KOPT-K1 (cell line): ENCODE measurements around the gene CDK5R1.

ENCODE experiments used
- H3K27ac ChIP-seq: fragments of 200-600 bp; sonication (generic); 2 replicates; pipeline ENCODE4 v1.5.1; 2016; ENCODE audit warnings: antibody characterized with exemption, mild to moderate bottlenecking, low read depth, low read length; ENCODE audit not compliant: poor library complexity, severe bottlenecking
- H3K36me3 ChIP-seq: fragments of 200-600 bp; sonication (generic); 2 replicates; pipeline ENCODE4 v1.5.1; 2017; ENCODE audit warnings: antibody characterized with exemption, mild to moderate bottlenecking, low read length, moderate library complexity; ENCODE audit not compliant: insufficient read depth
- H3K9me3 ChIP-seq: fragments of 200-600 bp; sonication (generic); 2 replicates; pipeline ENCODE4 v1.5.1; 2017; ENCODE audit warnings: antibody characterized with exemption, low read length, mild to moderate bottlenecking; ENCODE audit not compliant: insufficient read depth, poor library complexity, severe bottlenecking

Gene CDK5R1

DNA sequence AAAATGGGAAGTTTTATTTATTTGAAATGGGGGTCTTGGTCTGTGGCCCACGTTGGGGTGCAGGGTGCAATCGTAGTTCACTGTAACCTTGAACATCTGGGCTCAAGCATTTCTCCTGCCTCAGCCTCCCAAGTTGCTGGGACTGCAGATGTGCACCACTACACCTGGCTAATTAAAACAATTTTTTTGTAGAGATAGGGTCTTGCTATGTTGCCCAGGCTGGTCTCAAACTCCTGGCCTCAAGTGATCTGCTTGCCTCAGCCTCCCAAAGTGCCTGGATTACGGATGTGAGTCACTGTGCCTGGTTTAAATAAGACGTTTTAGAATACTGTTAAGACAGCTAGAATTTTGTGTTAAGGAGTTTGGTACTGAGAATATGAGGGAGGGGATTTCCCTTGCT lies 26.7 kb upstream of the CDK5R1 start:
- Histone ChIP-seq H3K36me3 (peaks cover 93% of the 10 kb centered on the region), H3K9me3 (no peaks in the 10 kb centered on the region), H3K27ac (no peak overlapping the region)

DNA sequence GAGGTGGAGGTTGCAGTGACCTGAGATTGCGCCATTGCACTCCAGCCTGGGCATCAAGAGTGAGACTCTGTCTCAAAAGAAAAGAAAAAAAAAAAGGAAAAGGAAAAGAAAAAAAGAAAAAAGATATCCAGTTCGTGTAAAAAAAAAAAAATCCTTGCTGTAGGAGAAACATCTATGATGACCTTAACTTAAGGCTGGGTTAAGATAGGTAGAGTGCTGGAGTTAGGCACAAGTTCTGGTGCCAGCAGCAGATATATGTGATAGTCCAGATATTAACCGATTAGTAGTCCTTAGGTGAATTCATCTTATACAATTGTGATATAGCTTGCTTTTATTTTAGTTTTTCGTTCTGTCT lies 25.3 kb upstream of the CDK5R1 start:
- Histone ChIP-seq H3K36me3 (peaks cover 93% of the 10 kb centered on the region), H3K27ac (no peak overlapping the region), H3K9me3 (no peaks in the 10 kb centered on the region)

DNA sequence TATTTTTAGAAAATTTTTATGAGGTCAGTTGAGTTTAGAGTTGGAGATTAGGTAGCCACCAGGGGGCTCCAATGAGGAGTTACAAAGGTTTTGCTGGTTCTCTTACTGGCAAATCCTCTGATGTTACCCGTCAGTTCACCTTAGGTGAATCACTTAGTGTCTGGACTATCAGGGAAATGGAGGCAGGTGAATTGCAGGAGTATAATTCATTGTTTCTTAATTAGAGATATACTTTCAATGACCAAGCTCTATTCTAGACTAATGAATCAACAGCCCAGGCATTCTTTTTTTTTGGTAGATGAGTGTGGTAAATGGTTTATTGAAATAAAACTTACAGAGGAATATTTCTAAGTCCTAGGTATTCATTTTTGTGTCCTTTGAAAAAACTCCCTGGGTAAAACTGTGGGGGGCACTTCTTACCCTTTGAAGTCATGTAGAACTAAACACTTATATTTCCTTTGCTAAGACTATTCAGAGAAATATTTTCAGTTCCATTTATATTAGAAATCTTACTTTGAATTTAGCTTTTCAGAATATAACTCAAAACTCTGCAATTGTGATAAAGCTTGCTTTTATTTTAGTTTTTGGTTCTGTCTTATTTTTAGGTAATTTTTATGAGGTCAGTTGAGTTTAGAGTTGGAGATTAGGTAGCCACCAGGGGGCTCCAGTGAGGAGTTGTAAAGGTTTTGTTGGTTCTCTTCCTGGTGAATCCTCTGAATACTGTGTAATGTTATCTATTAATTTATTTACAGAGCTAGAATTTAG lies 24.8 kb upstream of the CDK5R1 start:
- no peak overlapping the region for H3K27ac ChIP-seq
- peaks cover 94% of the 10 kb centered on the region for H3K36me3 ChIP-seq
- H3K9me3 ChIP-seq = no peaks in the 10 kb centered on the region

DNA sequence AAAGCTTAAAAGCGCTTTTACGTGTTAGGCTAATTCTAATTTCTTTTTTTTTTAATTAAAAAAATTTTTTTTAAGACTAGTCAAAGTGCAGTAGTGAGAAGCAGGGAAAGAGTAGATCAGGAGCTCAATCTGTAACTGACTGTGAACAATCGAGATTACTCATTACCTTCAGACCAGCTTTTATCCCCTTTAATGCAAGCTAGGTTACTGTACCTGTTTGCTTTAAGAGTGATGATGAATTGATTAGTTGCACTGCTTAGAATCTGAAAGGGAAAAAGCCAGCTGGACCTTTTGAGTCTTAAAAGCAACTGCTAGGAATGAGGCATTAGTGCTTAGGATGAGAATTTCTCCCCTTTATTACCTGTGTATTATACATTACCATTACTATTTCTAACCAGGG lies 23.5 kb upstream of the CDK5R1 start:
- no peaks in the 10 kb centered on the region for H3K9me3 ChIP-seq
- H3K27ac ChIP-seq = no peak overlapping the region
- peaks cover 95% of the 10 kb centered on the region for H3K36me3 ChIP-seq

DNA sequence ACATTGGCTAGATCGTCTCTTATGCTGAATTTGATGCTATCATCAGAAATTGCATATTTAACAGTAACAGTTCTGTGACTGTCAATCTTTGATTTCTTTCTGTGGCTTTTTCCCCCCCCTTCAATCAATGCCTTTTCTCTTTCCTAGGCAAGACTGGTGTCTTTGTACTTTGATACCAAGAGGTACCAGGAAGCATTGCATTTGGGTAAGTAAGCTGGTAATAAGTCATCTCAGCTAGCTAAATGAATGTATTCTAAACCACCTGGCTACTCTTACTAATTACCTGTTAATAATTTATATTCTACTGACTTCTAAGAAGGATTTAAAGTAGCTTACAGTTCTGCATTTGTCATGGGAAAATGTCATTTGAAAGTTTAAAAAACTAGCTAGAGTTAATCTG lies 22.4 kb upstream of the CDK5R1 start:
- Histone ChIP-seq H3K27ac (no peak overlapping the region), H3K9me3 (no peaks in the 10 kb centered on the region), H3K36me3 (peaks cover 96% of the 10 kb centered on the region)

DNA sequence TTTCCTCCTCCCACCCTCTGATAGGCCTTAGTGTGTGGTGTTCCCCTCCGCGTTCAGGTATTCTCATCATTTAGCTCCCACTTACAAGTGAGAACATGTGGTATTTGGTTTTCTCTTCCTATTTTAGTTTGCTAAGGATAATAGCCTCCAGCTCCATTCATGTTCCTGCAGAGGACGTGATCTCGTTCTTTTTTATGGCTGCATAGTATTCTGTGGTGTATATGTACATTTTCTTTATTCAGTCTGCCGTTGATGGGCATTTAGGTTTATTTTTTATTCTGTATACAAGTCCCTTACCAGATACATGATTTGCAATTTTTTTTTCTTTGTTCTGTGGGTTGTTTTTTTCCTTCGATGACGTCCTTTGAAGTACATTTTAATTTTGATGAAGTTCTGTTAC lies 18.8 kb upstream of the CDK5R1 start:
- H3K36me3 ChIP-seq = peaks cover 99% of the 10 kb centered on the region
- H3K9me3 ChIP-seq = no peaks in the 10 kb centered on the region
- no peak overlapping the region for H3K27ac ChIP-seq

DNA sequence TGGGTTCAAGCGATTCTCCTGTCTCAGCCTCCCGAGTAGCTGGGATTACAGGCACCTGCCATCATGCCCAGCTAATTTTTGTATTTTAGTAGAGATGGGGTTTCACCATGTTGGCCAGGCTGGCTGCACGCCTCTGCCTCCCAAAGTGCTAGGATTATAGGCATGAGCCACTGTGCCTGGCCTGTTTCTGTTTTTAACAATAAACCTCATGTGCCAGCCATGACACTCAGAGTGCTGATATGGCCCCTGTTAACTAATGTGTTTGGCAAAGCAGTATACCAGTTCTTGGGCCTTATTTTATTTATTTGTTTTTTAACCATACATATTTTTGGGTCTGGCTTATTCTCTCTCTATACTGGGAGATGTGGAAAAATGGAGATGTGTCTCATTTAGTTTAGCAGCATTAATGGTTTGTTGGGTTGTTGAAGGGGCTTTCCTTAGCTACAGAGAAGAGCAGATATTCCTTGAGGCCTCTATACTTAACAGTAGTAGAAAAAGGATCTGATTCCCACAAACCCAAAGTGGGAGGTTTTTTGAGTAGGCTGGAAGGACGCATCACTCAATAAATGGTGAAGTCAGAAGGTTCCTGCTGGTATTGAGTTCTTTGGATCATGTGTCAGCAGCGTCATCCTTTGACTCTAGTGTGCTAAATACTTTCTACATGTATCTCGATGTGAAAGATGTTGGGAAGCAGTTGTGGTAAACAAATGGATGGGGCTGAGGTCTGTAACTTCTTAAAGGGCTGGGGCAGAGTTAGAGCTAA lies 16.2 kb upstream of the CDK5R1 start:
- Histone ChIP-seq H3K9me3 (no peaks in the 10 kb centered on the region), H3K27ac (no peak overlapping the region), H3K36me3 (peaks cover 100% of the 10 kb centered on the region)

DNA sequence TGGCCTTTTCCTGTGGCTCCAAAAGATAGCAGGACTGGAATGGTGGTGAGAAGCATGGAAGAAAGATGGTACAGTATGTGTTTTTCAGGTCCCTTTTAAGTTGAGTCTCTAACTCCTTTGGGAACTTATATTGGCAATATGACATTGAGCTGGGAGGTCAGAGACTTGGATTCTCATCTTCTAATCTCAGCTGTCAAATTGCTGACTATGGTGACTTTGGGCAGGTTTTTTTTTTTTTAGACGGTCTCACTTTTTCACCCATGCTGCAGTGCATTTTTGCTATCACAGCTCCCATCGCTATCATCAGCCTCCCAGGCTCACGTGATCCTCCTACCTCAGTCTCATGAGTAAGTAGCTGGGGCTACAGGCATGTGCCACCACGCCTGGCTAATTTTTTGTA lies 15.1 kb upstream of the CDK5R1 start:
- Histone ChIP-seq H3K27ac (no peak overlapping the region), H3K36me3 (peaks cover 100% of the 10 kb centered on the region), H3K9me3 (no peaks in the 10 kb centered on the region)

DNA sequence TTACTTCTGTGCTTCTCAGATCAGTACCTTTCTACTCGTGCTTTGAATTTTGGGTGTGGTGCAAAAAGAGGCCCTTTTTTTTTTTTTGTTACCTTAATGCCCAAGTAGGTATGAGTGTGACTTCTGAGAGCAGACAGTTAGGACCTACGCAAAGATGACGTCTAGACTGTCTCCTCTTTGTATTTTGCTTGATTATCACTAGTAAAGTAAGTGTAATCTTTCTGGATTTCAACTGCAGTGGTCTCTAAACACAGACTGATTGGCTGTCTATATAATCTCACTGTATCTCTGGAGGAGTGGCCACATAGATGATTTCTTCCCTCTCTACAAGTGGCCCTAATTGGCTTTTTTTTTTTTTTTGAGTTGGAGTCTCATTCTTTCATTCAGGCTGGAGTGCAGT lies 11.5 kb upstream of the CDK5R1 start:
- Histone ChIP-seq H3K36me3 (peaks cover 100% of the 10 kb centered on the region), H3K27ac (no peak overlapping the region), H3K9me3 (no peaks in the 10 kb centered on the region)

DNA sequence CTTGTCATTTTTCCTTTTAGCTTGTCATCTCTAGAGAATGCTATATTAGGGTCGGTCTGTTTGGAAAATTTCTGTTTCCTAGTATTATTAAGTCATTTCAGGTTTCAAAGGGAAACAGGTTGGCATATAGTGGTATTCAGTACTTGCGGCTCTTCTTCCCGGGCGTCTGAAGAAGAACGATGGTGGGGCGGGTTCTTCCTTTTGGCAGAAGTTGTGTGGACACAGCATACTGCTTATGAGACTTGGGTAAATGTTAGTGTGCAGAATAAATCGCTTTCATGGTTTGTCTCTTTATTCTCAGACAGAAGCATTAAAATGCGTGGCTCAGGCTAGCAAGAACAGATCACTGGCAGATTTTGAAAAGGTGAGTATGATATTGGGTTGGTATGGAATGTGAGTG lies 9.6 kb upstream of the CDK5R1 start:
- Histone ChIP-seq H3K9me3 (no peaks in the 10 kb centered on the region), H3K36me3 (peaks cover 100% of the 10 kb centered on the region), H3K27ac (no peak overlapping the region)

DNA sequence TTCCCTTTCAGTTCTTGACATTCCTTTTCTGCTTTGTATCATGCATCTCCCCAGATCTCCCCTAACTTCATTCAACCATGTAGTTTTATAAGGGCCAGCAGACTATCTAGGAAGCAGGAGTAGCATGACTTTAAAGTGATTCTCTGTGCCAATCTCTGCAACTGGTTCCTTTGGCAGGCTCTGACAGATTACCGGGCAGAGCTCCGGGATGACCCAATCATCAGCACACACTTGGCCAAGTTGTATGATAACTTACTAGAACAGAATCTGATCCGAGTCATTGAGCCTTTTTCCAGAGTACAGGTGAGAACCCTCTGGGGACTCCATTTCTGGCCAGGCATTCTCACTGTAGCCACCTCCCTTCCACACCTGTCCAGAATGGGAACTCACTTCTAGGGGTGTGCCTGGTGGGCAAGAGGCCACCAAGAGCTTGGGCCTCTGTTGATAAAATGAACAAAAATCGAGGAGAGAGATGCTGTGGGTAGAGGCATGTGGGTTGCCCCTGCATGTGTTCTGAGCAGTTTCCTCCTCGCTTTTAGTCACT lies 7.6 kb upstream of the CDK5R1 start:
- H3K27ac ChIP-seq = no peak overlapping the region
- H3K9me3 ChIP-seq = no peaks in the 10 kb centered on the region
- H3K36me3 ChIP-seq = peaks cover 95% of the 10 kb centered on the region

DNA sequence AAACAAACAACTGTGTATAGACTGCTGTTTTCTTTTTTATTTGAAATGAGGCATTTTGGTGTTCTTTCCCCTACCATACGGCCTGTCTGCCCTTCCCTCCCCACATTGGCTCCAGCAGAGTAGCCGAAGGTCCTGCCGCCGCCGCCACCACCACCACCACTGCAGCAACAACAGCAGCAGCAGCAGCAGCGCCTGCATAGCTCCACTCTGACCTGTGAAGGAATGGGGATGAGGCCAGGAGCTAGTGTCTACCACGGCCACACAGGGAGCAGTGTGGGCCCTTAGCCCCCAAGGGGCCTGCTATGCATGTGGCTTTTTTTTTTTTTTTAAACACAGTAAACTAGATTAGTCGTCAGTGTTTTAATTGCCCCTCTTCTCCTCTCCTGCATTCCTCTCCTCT lies 5.6 kb upstream of the CDK5R1 start:
- no peak overlapping the region for H3K27ac ChIP-seq
- H3K36me3 ChIP-seq = peaks cover 74% of the 10 kb centered on the region
- H3K9me3 ChIP-seq = no peaks in the 10 kb centered on the region

DNA sequence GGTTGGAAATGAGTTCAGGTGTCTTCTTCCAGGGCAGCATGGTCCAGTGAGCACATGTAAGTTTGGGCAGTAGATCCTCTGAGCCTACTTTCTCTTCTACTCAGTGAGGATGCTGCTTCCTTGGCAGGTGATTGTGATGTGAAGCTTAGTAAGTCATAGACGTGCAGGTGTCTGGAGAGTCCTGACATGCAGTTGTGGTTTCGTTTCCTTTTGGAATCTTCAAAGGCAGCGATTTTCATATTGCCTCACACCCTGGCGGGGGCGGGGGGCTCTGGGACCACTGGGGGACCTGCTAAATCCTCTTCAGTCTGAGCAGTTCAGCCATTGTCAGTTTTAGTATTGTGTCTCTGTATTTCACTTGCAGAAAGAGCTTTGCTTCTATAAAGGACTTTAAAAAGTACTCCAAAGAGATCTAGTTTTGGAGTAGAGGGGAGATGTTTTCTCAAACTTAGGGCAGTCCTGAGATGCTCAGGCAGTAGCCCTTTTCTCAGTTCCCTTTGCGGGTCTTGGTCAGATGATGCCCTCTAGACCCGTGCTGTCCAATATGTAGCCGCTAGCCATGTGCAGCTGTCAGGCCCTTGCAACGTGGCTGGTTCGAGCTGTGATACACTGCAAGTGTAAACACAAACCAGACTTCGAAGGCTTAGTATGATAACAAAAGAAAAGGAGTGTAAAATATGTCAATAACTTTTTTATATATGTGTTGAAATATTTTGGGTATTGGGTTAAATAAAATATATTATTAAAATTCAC lies 4.0 kb upstream of the CDK5R1 start:
- Histone ChIP-seq H3K36me3 (peaks cover 59% of the 10 kb centered on the region), H3K9me3 (no peaks in the 10 kb centered on the region), H3K27ac (no peak overlapping the region)

DNA sequence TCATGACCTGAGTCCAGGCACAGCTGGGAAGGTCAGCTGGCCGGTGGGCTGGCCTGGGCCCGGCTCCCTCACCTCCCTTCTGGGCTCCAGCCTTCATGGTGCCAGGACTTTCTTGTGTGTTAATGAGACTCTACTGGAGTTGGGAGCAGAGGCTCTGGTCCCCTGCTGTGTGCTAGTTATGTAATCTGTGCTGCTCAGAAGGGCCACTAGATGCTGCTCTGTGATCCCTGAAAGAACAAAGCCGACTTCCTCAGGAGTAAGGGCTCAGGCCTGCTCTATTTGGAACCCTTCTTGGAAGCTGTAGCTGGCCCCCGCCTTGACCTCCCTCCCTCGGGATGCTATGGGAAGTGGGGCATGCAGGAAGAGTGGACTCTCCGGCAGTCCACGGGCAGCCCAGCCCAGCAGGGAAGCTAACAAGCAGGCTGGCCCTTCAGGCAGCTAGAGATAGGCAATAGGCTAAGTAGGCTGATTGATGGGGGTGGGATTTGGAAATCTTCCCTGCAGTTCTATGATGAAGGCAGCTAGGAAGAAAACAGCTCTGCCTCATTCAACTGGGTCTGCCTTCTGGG lies 3.3 kb upstream of the CDK5R1 start:
- H3K27ac ChIP-seq = no peak overlapping the region
- peaks cover 57% of the 10 kb centered on the region for H3K36me3 ChIP-seq
- H3K9me3 ChIP-seq = no peaks in the 10 kb centered on the region

DNA sequence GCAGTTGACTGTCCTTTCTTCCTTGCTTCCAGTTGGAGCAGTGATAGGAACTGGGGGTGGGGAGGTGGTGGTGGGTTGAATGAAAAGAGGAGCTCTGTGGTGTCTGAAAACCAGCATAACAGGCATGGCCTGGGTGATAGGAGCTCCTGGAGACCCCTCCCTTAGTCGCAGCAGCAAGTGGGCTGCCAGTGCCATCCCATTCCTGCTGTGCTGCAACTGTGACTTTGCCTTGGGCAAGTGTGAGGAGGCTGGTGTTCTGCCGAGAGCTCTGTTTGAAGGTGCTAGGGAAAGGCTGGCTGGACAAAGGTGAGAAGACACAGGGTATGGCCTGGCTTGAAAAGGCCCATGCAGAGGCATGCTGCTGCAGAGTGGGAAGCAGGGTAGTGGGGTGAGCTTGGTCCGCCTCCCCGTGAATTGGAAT lies 2.7 kb upstream of the CDK5R1 start:
- Histone ChIP-seq H3K9me3 (no peaks in the 10 kb centered on the region), H3K27ac (no peak overlapping the region), H3K36me3 (peaks cover 57% of the 10 kb centered on the region)
